GM21786 (cell line): ENCODE results near the gene TPK1.
"Not testable (repeated sequence)": the region's sequence is repeated elsewhere in the genome, so short reads cannot be mapped to it uniquely, and the experiment has no call there.

ENCODE experiments used
- ATAC-seq: cut with Tn5 transposase; IDR thresholded peaks from one replicate; pipeline ENCODE4 v1.9.1; 2021; ENCODE audit not compliant: unreplicated experiment

Gene TPK1

GRCh38 chr7:144484445-144484844, 351.4 kb downstream of the TPK1 start:
- no peak for ATAC-seq

- no peak for ATAC-seq
Observed at GRCh38 chr7:144483189-144483588, 352.7 kb downstream of the TPK1 start.

GRCh38 chr7:144481833-144482232, 354.0 kb downstream of the TPK1 start:
- ATAC-seq, result no peak

GRCh38 chr7:144477348-144477747, 358.5 kb downstream of the TPK1 start:
- ATAC-seq, result no peak

GRCh38 chr7:144474800-144475615, 360.8 kb downstream of the TPK1 start:
- no peak for ATAC-seq

- ATAC-seq, result no peak
Observed at GRCh38 chr7:144474363-144474762, 361.5 kb downstream of the TPK1 start.

- ATAC-seq, result no peak
Observed at GRCh38 chr7:144473908-144474307, 361.9 kb downstream of the TPK1 start.

GRCh38 chr7:144470078-144470477, 365.8 kb downstream of the TPK1 start:
- no peak for ATAC-seq

GRCh38 chr7:144468990-144469732, 366.7 kb downstream of the TPK1 start:
- ATAC-seq, result no peak

- ATAC-seq, result no peak
Observed at GRCh38 chr7:144459635-144460034, 376.2 kb downstream of the TPK1 start.

- no peak for ATAC-seq
Observed at GRCh38 chr7:144455040-144455404, 380.8 kb downstream of the TPK1 start.

- no peak for ATAC-seq
Observed at GRCh38 chr7:144454256-144455039, 381.4 kb downstream of the TPK1 start.

GRCh38 chr7:144452064-144452463, 383.8 kb downstream of the TPK1 start:
- ATAC-seq, result peak; percentile 74

- ATAC-seq, result no peak
Observed at GRCh38 chr7:144445590-144445989, 390.3 kb downstream of the TPK1 start.

GRCh38 chr7:144439717-144440205, 396.1 kb downstream of the TPK1 start:
- no peak for ATAC-seq

- ATAC-seq, result no peak
Observed at GRCh38 chr7:144438759-144439158, 397.1 kb downstream of the TPK1 start.

GRCh38 chr7:144437370-144438191, 398.3 kb downstream of the TPK1 start:
- peak; percentile 67 for ATAC-seq

GRCh38 chr7:144436500-144436899, 399.4 kb downstream of the TPK1 start:
- no peak for ATAC-seq

GRCh38 chr7:144428431-144428830, 407.4 kb downstream of the TPK1 start:
- no peak for ATAC-seq

GRCh38 chr7:144427539-144427938, 408.3 kb downstream of the TPK1 start:
- ATAC-seq, result not testable (repeated sequence)
